ENCODE data around the gene PRSS57. TPM values are rescaled to one million over a fixed set of nuclear protein-coding genes. Genes with fewer than 3 reads are reported as not detected.

The PRSS57 gene
- total and polyA plus RNA-seq, 2 of the 13 experiments (the other 11 are each of a cell fraction or from before 2014, with no cell fraction given) = 0.12 TPM; not detected in 1

- no peak overlapping the region for H2AFZ ChIP-seq (ENCODE audit: low read length)
- intact Hi-C loops (cut with micrococcal nuclease; ENCODE audit: unreplicated experiment) = no loop called here
- no TSS peak for BruUV-seq (replicated peaks)
- TF ChIP-seq POLR2AphosphoS5 (IDR thresholded peaks at IDR 0.05; ENCODE audit: low read depth, low read length) (no peak), ZNF768 (CRISPR knock-in tag; IDR thresholded peaks at IDR 0.05) (no peak), POGZ (CRISPR knock-in tag; IDR thresholded peaks at IDR 0.05) (no peak), HIC2 (CRISPR knock-in tag; IDR thresholded peaks at IDR 0.05; ENCODE audit: low read depth) (no peak), ZNF33A (CRISPR knock-in tag; IDR thresholded peaks at IDR 0.05; ENCODE audit: borderline replicate concordance) (no peak), TBP (CRISPR knock-in tag; IDR thresholded peaks at IDR 0.05) (no peak), ZSCAN29 (CRISPR knock-in tag; conservative IDR thresholded peaks at IDR 0.05) (no peak), ZNF142 (CRISPR knock-in tag; IDR thresholded peaks at IDR 0.05) (no peak), RBM39 (IDR thresholded peaks at IDR 0.05; ENCODE audit: low read depth, low read length, poor library complexity, severe bottlenecking) (no peak), CSRNP2 (CRISPR knock-in tag; conservative IDR thresholded peaks at IDR 0.05; ENCODE audit: low read depth) (no peak), RBM22 (optimal IDR thresholded peaks at IDR 0.05; ENCODE audit: low read length) (no peak), SIX1 (CRISPR knock-in tag; IDR thresholded peaks at IDR 0.05; ENCODE audit: borderline replicate concordance) (no peak), ZNF510 (CRISPR knock-in tag; IDR thresholded peaks at IDR 0.05; ENCODE audit: low read depth) (no peak)
- H3K9ac ChIP-seq (ENCODE audit: insufficient read depth, low read depth, low read length) = no peak overlapping the region
- no peaks in the 10 kb centered on the region for H3K36me3 ChIP-seq (replicated peaks in 1 of 2; ENCODE audit: control insufficient read depth in 1 of 2, insufficient read depth in 2 of 2, low read length in 2 of 2)
- in situ Hi-C loops (cut with HindIII; ENCODE audit: extremely low pct_ligation_motif_present, low pct_unique_long_range_greater_than_20kb) = no loop called here
- FAIRE-seq = no peak
- no peaks in the 10 kb centered on the region for H3K79me2 ChIP-seq (ENCODE audit: insufficient read depth, low read length)
- H3K4me2 ChIP-seq (ENCODE audit: low read depth, low read length) = no peak overlapping the region
- WGBS (ENCODE audit: low lambda C conversion rate) = 61% methylated on average over 17 of the region's 17 CpGs
- DNase-seq (ENCODE audit: low spot score) = no peak
- POLR2A ChIA-PET = no interaction called here
- CTCF ChIA-PET (ENCODE audit: low intra/inter-chr PET ratio, low total read pairs) = no interaction called here
- no peak overlapping the region for H3K4me3 ChIP-seq (replicated peaks in 1 of 3; ENCODE audit: insufficient read depth in 1 of 3, low read depth in 2 of 3, low read length in 3 of 3)
- peaks cover 1 to 13% of the 10 kb centered on the region in 2 experiments; a peak in 3 of 5 replicates for H3K27me3 ChIP-seq (ENCODE audit: control insufficient read depth in 1 of 2, insufficient read depth in 2 of 2, low read length in 2 of 2)
- no peak for ATAC-seq
- no peaks in the 10 kb centered on the region for H4K20me1 ChIP-seq (ENCODE audit: insufficient read depth, low read length)
- no peaks in the 10 kb centered on the region for H3K9me3 ChIP-seq (ENCODE audit: low read length)
- H3K4me1 ChIP-seq (ENCODE audit: insufficient read depth, low read length) = peaks cover 16% of the 10 kb centered on the region
- no peak overlapping the region for H3K27ac ChIP-seq (ENCODE audit: extremely low read length, insufficient read depth, low read length)
These were observed 6.3 kb downstream of the PRSS57 start for GRCh38 chr19:688992-689391.

Data from HepG2 (cell line).